Left lobe of liver (tissue), 2 donors: ENCODE measurements around the gene FGF16. TPM values are rescaled to one million over a fixed set of nuclear protein-coding genes. Genes with fewer than 3 reads are reported as not detected.
"Not testable (repeated sequence)": the region's sequence is repeated elsewhere in the genome, so short reads cannot be mapped to it uniquely, and the experiment has no call there.

Experiments
- ATAC-seq: fragments of 200-7000 bp; cut with Tn5 transposase; one replicate; pipeline ENCODE4 v1.9.1; 2020; ENCODE audit warnings: mild to moderate bottlenecking, moderate library complexity
- DNase-seq: peaks from one replicate; pipeline ENCODE4 v3.0.0-alpha.2; 2020; ENCODE audit warnings: low spot score
- total RNA-seq: library from RNA; stranded (reverse); gene quantifications from one replicate; pipeline ENCODE4 v1.2.1, GENCODE V29; 2021
- donor health status: DM: no; HTN: no; CAD: no; lungs with moderate emphysema.
- donor health status: DM: no; HTN: yes; CAD: no.

FGF16 gene
- total RNA-seq = not detected

DNA sequence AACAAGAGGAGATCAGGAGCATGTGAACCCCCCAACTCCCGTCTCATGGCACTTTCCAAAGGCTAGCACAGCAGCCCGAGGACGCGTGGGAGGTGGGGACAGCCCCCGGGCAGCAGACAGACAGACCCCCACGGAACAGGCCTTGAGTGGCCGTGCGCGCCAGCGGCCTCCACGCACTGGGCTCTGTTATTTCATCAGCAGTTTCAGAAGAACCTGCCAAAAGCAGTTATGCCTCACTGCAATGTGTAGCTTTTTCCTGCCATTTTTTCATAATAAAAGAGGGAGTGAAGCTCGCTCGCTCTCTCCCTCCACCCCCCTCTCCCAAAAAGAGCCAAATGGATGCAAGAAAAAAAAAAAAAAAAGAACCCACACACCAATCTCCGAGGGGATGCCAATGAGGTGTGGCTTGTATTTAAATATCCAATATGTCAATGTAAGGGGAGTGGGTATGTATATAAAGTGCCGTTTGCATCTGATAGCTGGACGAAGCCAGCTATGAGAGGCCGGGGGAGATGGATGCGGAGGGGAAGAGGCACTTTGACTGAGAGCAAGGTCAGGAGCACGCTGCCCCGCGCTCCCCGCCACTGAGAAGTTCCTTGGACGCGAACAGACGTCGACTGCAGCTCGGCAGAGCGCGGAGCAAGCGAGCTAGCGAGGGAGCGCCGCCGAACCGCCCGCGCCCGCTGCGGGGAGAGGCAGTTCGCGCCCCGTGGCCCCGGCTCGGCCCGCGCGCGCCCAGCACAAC is at the start of gene FGF16:
Gene FGF16 (plus strand): TSS at position 482 of the 745 bp plus-strand sequence. CDS start 286 bp downstream, outside the sequence.
- ATAC-seq (peak; percentile 38), DNase-seq (no peak)

DNA sequence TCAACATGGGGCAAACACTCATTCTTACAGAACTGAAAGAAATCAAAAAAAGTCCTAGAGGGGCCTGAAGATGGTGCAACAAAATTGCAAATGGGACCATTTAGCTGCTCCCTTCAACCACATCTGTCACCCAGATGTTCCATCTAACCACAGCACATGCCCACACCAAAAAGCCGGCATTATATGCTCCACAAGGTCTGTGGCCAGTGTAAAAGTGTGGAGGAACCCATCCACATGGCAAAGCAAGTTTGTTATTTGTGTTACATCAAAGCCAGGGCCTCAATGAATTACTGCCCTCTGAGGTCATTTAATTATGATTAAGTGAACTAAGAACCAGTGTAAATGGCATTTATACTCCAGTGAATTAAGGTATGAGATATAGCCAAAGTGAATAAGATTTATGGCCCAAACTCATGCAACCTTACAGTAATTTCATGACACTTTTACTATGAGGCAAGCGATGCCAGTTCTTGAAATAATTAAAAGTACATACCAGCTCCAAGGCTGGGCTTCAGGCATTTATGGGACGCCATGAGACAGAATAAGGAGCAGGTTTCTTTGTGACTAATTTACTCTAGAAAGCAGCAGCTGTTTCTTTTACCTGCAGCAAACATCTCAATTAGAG is 48.7 kb upstream of the FGF16 start:
- ATAC-seq (no peak), DNase-seq (no peak)

DNA sequence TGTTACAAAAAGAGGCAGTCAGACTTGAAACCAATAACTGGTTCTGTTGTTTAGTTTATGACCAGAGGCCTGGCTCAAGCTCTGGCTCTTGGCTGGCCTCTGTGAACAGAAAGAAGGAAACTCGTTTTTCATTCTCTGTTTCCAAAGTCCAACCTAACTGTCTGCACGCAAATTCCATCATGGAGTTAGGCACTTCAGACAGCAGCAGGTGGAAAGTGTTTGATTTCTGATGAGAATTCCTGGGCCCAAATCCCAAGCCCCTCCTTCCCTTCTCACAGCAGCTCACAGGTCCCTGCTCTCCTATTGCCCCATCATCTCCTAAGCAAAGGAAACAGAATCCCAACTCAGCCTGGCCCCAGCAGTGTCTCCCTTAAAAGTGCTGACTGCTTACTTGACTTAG is 42.8 kb upstream of the FGF16 start:
- ATAC-seq (no peak), DNase-seq (no peak)

DNA sequence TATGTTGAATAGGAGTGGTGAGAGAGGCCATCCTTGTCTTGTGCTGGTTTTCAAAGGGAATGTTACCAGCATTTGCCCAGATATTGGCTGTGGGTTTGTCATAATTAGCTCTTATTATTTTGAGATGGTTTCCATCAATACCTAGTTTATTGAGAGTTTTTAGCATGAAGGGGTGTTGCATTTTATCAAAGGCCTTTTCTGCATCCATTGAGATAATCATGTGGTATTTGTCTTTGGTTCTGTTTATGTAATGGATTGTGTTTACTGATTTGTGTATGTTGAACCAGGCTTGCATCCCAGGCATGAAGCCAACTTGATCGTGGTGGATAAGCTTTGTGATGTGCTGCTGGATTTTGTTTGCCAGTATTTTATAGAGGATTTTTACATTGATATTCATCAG is 39.4 kb upstream of the FGF16 start:
- not testable (repeated sequence) for DNase-seq, ATAC-seq

DNA sequence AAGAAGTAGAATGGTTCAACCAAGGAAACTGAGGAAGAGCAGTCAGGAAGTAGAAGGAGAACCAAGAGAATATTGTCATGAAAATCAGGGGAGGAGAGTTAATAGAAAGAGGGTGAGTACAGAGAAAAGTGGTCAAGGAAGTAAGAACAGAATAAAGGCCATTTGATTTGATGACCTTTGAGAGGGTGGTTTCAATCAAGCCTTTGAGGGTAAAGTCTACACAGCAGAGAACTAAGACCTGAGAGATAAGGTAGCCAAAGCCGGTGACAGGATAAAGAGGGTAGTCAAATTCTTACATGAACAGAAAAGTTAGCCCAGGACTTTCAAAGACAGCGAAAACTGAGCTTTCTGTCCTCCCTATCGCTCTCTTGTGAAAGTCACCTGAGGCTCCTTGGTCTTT is 34.6 kb upstream of the FGF16 start:
- DNase-seq = no peak
- no peak for ATAC-seq

DNA sequence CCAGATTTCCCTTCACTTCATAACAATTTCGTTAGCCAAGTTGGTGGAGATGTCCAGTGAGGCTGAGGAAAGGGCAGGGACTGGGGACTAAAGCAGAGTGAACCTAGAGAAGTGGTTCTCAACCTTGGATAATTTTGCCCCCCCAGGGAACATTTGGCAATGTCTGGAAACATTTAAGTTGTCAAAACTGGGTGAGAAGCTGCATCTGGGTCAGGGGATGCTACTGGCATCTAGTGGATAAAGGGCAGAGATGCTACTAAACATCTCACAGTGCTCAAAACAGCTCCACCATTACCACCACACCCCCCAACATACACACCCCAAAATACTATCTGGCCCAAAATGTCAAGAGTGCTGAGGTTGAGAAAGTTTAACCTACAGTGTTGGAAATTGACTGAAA is 32.0 kb upstream of the FGF16 start:
- DNase-seq (no peak), ATAC-seq (no peak)

DNA sequence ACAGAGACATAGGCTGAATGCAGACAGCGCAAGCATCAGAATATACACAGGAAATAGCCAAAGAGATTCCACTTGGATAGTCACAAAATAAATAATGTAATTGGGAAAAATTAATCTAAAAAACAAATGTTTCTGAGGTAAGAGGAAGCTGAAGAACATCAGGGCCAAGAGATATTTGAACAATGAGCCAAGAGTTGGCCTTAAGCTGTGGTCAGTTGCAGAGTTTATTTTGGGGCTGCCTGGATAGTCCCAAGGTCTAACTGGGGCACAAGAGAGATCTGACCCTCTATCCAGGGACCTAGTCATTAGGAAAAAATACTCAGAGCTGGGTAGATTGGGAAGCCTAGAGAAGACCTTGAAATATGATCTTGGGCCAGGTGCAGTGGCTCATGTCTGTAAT is 31.3 kb upstream of the FGF16 start:
- DNase-seq (no peak), ATAC-seq (no peak)

DNA sequence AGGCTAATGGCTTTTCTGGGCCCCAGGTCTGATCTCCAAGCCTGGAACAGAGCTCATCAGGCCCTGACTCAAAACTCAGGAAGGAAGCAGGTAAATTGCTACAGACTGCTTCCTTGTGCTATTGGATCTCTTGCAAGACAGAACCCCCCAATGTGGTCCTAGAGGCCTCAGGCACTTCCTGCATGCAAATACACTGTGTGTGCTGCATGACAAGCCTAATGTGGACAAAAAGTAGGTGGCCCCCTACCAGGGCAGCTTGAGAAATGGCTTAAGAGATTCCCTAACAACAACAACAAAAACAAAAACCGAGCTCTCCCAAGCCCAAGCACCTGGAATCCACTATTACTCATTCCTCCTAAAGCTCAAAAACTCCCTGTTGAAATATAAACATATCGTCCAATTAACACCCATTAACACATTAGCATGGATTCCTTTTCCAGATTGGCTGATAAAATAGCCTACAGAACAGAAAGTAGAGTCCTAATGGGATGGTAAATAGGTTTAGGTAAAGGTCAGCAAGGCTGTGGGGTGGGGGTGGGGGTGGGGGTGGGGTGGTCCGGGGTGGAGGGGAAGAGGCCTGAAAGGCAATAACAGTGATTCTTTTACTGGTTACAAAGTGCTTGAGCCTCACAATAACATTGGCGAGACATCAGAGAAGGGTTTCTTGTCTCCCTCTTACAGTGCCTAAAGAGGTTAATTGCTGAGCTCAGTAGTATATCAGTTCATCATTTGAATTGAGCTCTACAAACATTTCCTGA is 24.1 kb upstream of the FGF16 start:
- no peak for ATAC-seq
- no peak for DNase-seq

DNA sequence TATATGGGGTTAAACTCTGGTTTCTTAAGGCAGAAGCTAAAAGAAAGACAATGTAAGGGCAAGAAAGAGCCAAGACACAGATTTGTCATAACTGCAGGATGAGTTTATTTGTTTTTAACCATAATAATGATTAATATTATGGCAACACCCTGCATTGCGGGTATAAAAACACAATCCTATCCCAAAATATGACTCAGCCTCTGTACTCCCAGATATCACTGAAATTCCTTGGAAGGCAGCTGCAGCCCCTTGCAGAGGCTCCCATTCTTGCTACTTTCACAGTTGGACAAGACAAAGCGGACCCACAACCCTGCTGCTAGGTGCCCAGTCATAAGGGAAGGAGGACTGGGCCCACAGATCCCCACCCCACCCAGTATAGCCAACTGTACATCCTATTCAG is 20.4 kb upstream of the FGF16 start:
- DNase-seq (no peak), ATAC-seq (no peak)

DNA sequence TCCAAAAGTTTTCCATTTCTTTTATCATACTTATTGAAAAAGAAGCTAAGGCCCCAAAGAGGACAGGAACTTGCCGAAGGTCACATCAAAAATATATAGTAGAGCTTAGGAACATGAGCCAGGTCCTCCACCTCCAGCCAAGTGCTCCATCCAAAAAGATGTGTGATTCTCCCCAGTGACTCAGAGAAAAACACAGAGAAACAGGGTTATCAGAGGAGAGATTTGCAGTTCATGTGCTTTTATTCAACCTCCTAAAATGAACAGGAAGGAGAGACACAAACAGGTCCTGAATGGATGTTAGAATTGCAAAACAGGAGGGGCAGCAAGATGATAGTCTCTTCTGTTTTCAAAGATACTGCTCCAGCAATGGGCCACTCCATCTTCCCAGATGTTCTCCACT is 19.6 kb upstream of the FGF16 start:
- DNase-seq = no peak
- ATAC-seq = no peak

DNA sequence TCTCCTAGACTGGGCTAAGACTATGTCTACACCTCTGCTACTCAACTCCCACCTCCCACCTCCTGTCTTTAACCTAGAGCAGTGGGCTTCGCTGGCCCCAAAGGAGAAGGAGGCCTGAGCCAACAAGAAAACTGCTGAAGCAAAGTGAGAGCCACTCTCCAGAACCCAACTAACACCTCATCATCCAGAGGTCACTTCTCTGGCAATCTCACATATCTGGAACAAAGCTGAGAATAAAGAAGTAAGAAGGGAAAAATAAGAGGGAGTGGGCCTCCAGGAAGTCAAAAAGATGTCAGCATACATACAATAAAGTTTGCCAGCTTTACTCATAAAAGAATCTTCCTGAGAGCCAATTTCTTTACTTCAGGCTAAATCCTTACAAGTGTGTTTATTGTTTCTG is 18.6 kb upstream of the FGF16 start:
- ATAC-seq (no peak), DNase-seq (no peak)

DNA sequence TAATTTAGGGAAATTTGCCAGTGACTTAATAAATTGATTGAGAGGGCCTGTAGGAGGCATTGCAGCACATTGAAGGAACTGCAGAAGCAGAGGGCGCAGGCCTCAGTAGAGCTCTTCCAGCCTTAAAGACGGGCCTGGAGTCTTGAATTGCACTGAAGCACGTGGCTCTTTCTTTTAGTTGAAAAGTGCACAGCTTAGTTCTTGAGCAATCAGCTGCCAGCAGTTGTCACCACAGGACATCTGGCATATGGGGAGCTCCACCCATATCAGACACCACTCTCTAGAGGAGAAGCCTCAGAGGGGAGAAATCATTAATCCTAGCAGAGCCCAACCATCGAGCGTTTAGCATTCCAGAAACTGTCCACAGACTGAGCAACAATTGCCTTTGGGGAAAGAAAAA is 16.0 kb upstream of the FGF16 start:
- ATAC-seq (no peak), DNase-seq (no peak)

DNA sequence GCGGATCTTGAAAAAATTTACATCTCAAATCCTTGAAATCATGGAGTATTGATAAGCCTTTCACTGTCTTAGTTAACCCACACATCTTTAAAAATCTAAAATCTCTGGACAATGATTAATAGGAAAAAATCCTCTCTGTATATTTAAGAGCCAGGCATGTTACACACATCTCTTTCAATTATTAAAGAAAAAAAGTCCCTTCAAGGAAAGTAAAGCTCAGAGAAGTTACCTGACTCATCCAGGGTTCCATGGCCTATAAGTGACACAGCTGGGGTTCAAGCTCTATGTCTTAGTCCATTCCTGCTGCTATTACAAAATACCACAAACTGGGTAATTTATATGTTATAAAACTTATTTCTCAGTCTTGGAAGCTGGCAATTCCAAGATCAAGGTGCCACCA is 14.2 kb upstream of the FGF16 start:
- ATAC-seq = no peak
- no peak for DNase-seq

DNA sequence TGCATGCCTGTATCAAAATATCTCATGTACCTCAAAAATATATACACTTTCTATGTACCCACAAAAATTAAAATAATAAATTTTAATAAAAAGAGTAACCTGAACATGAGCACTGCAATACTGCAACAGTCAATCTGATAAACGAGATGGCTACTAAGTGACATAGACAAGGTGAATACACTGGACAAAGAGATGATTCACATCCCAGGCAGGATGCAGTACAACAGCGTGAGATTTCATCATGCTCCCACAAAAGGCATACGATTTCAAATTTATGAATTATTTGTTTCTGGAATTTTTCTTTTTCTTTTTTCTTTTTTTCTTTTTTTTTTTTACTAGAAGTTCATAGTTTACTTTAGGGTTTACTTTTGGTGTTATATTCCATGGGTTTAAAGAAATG is 12.2 kb upstream of the FGF16 start:
- ATAC-seq = no peak
- no peak for DNase-seq

DNA sequence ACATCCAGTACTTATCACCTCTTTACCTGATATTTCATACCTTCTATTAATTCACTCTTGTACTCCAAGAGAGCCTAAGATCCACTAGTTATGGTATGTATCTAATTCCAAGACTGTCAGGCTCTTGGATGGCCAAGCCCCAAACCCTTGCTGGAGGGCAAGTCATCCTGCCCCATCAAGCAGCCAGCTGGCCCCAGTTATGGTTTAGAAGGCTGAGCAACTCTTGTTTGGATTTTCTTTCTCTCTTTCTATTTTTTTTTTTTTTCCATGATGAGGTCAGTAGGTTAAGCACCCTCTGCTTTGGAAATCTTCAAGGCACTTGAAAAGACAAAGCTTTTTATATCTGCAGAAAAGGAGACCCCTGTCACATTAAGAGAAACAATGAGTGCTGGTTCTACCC is 10.9 kb upstream of the FGF16 start:
- no peak for DNase-seq
- no peak for ATAC-seq

DNA sequence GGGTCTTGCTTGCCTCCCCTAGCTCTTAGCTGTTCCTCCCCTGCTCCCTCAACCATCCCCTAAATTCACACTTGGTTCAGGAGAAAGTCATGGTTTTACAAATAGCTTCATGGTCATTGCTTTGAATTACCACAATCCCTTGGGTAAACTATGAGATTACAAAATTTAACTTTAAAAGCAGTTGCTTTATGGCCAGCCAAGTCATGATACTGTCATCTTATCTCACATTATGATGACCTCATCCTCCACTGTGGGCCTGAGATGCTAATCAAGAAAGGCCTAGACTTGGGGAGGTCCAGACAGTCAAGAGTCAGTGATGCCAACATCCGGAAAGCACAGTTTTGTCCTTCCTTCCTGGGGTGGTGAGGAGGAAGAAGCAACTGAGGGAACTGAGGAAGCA is 10.5 kb upstream of the FGF16 start:
- ATAC-seq = no peak
- no peak for DNase-seq

DNA sequence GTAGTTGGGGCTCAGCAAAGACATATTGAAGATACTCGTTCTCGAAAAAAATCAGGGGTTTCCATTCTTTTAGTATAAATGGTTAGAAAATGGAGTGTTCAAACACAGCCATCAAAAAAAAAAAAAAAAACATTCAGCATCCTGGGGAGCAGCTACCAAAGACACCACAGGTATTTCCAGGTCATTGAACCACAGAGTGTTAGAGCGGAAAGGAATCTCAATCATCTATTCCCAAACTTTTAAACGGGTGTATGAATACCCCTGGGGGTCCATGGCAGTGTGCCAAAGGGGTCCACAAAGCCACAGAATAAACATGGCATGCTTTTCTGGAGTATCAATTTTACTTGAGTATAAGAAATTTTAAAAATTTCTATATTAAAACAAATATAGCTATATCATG is 6.9 kb upstream of the FGF16 start:
- DNase-seq (no peak), ATAC-seq (no peak)

DNA sequence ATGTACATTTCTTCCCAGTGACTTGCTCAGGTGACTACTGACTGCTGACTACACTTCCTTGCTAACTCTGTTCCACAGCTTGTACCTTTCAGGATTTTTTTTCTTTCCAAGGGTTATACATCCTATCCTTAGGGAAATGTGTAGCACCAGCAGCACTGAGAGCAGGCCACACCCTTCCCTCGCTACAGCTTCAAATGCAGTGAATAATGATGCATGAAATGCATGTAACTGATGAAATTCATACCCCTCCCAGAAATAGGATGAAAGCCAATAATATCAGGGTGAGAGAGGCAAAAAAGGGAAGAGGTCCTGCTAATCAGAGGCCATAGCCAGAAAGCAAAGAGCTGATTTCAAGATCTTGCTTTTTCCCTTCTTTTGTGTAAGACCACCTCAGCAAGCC is 6.2 kb upstream of the FGF16 start:
- no peak for DNase-seq
- ATAC-seq = no peak

DNA sequence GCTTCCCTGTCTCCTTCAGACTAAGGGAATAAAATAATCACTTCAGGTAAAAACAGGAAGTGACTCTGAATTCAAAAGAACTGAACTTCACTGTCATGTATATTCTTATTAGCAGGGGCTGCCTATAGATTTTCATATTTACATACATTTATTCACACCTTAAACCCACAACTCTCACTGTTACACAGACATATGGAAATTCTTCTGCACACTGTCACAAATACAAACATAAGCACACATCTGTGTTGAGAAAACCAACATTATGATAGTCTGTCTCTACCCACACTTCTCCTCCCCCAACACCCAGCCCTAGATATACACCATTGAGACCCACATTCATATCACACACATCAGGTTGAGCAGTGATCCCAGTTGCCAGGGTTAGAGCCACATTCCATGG is 5.7 kb upstream of the FGF16 start:
- ATAC-seq = no peak
- DNase-seq = no peak

DNA sequence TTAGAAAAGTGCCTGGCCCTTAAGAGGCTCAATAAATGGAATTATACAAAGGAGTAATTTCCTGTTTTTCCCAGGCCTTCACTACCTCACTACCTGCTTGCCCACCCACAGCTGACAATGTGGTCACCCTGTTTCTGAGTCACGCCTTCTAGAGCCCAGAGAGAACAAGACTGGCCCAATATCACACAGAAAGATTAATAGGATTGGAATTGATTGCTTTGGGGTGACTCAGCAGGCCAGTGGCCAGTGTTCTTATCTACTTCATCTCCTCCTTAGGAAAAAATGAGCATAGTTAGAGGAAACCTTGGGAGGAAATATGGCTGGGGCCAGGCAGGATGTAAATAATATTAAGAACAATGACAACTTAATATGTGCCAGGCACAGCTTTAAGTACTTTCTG is 4.5 kb upstream of the FGF16 start:
- ATAC-seq = no peak
- no peak for DNase-seq

DNA sequence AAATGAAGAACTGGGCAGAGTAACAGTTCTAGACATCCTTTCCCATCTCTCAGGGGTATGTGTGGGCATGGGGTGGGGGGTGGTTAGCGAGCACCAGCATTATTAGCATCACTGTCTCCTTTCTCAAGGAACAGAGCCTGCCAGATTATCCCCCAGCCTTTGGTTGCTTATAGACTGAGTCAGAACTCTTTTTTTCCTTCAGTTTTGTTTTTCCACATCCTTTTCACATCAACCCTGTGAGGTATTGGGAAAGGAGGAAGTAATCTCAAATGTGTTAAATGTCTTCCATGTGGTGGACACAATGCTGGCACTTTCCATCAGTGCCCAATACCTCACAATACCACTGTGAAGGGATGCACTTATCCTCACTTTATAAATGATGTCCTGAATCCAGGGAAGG is 3.1 kb upstream of the FGF16 start:
- DNase-seq (no peak), ATAC-seq (no peak)

DNA sequence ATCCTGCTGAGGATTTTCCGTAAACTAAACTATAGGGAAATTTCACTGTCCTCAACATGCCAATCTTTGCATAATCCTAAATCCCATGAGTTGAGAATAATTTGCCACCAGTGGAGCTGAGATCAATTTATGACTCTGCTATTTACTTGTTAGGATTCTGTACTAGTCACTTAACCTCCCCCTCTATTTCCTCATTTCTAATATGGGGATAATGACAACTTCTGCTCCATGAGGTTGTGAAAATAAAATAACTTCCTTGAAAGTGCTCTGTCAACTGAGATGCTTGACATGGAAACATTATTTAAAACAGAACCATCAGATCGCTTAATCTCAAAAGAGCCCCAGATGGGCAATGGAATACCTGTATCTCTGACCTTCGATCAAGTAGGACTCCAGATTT is 2.6 kb upstream of the FGF16 start:
- ATAC-seq = no peak
- DNase-seq = no peak
